ENCODE measurements around the gene CREG1.

CREG1 gene

GRCh38 chr1:167533851-167534300, 19.7 kb downstream of the CREG1 start:
- in situ Hi-C loops (cut with HindIII; ENCODE audit: low sequenced_read_pairs): no loop called here

GRCh38 chr1:167532964-167533824, 20.4 kb downstream of the CREG1 start:
- in situ Hi-C loops (cut with HindIII; ENCODE audit: low sequenced_read_pairs): no loop called here

- in situ Hi-C loops (cut with HindIII; ENCODE audit: low sequenced_read_pairs): no loop called here
Measured at GRCh38 chr1:167532375-167532774, 21.2 kb downstream of the CREG1 start.

- in situ Hi-C loops (cut with HindIII; ENCODE audit: low sequenced_read_pairs): no loop called here
Measured at GRCh38 chr1:167529829-167530474, 23.6 kb downstream of the CREG1 start.

- in situ Hi-C loops (cut with HindIII; ENCODE audit: low sequenced_read_pairs): no loop called here
Measured at GRCh38 chr1:167528057-167528728, 25.4 kb downstream of the CREG1 start.

GRCh38 chr1:167526667-167527383, 26.7 kb downstream of the CREG1 start:
- in situ Hi-C loops (cut with HindIII; ENCODE audit: low sequenced_read_pairs): no loop called here

- in situ Hi-C loops (cut with HindIII; ENCODE audit: low sequenced_read_pairs): no loop called here
Measured at GRCh38 chr1:167524651-167525050, 28.9 kb downstream of the CREG1 start.

- in situ Hi-C loops (cut with HindIII; ENCODE audit: low sequenced_read_pairs): no loop called here
Measured at GRCh38 chr1:167522246-167522645, 31.3 kb downstream of the CREG1 start.

- in situ Hi-C loops (cut with HindIII; ENCODE audit: low sequenced_read_pairs): no loop called here
Measured at GRCh38 chr1:167520711-167521206, 32.8 kb downstream of the CREG1 start.

- in situ Hi-C loops (cut with HindIII; ENCODE audit: low sequenced_read_pairs): loop anchor here (10.0 kb wide), 1 partner anchor 334 kb away; no protein-coding TSS in a partner anchor
Measured at GRCh38 chr1:167518331-167518700, 35.2 kb downstream of the CREG1 start, which contains the start of gene CD247. TSS of gene CD247 (minus strand) at chr1:167518529. CDS start at chr1:167518465, 64 bp downstream.

GRCh38 chr1:167517535-167518330, 35.8 kb downstream of the CREG1 start:
- in situ Hi-C loops (cut with HindIII; ENCODE audit: low sequenced_read_pairs): loop anchor here (10.0 kb wide), 1 partner anchor 333 kb away; no protein-coding TSS in a partner anchor

- in situ Hi-C loops (cut with HindIII; ENCODE audit: low sequenced_read_pairs): loop anchor here (10.0 kb wide), 1 partner anchor 332 kb away; no protein-coding TSS in a partner anchor
Measured at GRCh38 chr1:167516404-167517388, 36.9 kb downstream of the CREG1 start.

- in situ Hi-C loops (cut with HindIII; ENCODE audit: low sequenced_read_pairs): loop anchor here (10.0 kb wide), 1 partner anchor 331 kb away; no protein-coding TSS in a partner anchor
Measured at GRCh38 chr1:167515893-167516321, 37.7 kb downstream of the CREG1 start.

GRCh38 chr1:167515461-167515860, 38.1 kb downstream of the CREG1 start:
- in situ Hi-C loops (cut with HindIII; ENCODE audit: low sequenced_read_pairs): loop anchor here (10.0 kb wide), 1 partner anchor 331 kb away; no protein-coding TSS in a partner anchor

GRCh38 chr1:167514288-167514687, 39.3 kb downstream of the CREG1 start:
- in situ Hi-C loops (cut with HindIII; ENCODE audit: low sequenced_read_pairs): loop anchor here (10.0 kb wide), 1 partner anchor 329 kb away; no protein-coding TSS in a partner anchor

- in situ Hi-C loops (cut with HindIII; ENCODE audit: low sequenced_read_pairs): loop anchor here (10.0 kb wide), 1 partner anchor 327 kb away; no protein-coding TSS in a partner anchor
Measured at GRCh38 chr1:167512046-167512654, 41.4 kb downstream of the CREG1 start.

GRCh38 chr1:167511374-167511986, 42.1 kb downstream of the CREG1 start:
- in situ Hi-C loops (cut with HindIII; ENCODE audit: low sequenced_read_pairs): loop anchor here (10.0 kb wide), 1 partner anchor 327 kb away; no protein-coding TSS in a partner anchor

Data from DLD1 (cell line).